ENCODE data around the gene TNS2.

DNA sequence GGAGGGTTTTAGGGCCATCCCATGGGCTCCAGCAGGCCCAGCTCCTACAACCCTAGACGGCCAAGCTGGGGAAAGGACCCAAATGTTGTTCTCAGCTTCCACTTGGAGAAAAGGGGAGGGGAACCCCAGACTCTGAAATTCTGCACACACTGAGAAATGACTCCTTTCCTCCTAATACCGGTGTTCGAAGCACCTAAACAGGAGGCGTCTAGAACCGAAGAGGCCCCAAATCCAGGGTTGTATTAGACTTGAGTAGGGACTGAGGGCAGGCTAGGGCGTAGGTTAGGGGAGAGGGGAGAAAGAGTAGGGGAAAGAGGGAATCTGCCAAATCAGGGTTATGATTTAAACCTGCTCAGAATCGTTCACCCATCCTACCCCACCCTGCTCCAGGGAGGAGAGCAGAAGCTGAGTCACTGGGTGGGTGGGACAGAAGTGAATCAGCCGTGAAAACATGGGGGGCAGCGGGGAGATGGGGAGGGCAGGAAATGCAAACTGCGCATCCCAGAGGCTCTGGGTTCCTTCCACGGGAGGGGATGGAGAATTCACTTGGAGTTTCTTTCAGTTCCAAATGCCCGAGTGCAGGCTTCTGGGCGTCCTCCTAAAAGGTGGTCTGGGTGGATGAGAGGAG is 48.6 kb downstream of the TNS2 start:
- TF ChIP-seq, protein P1, sequence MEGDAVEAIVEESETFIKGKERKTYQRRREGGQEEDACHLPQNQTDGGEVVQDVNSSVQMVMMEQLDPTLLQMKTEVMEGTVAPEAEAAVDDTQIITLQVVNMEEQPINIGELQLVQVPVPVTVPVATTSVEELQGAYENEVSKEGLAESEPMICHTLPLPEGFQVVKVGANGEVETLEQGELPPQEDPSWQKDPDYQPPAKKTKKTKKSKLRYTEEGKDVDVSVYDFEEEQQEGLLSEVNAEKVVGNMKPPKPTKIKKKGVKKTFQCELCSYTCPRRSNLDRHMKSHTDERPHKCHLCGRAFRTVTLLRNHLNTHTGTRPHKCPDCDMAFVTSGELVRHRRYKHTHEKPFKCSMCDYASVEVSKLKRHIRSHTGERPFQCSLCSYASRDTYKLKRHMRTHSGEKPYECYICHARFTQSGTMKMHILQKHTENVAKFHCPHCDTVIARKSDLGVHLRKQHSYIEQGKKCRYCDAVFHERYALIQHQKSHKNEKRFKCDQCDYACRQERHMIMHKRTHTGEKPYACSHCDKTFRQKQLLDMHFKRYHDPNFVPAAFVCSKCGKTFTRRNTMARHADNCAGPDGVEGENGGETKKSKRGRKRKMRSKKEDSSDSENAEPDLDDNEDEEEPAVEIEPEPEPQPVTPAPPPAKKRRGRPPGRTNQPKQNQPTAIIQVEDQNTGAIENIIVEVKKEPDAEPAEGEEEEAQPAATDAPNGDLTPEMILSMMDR (conservative IDR thresholded peaks at IDR 0.05; ENCODE audit: low read depth, low read length), result no peak
- TF ChIP-seq EZH2 (IDR thresholded peaks at IDR 0.05; ENCODE audit: low read length, unreplicated experiment) (no peak), EZH2phosphoT487 (IDR thresholded peaks at IDR 0.05; ENCODE audit: borderline replicate concordance, low read length) (no peak)

Measured in PC-3 (cell line).